ENCODE data around the gene C21orf58.

C21orf58 gene

GRCh38 chr21:46289655-46290179, 34.0 kb downstream of the C21orf58 start:
- no peak for DNase-seq

- no peak for DNase-seq
These were observed 36.1 kb downstream of the C21orf58 start for GRCh38 chr21:46287541-46287940.

- DNase-seq, result no peak
These were observed 37.0 kb downstream of the C21orf58 start for GRCh38 chr21:46286648-46287002.

- peak; percentile 80 for DNase-seq
These were observed 37.7 kb downstream of the C21orf58 start, which contains the start of gene YBEY for GRCh38 chr21:46285761-46286647. Gene YBEY, plus strand, starts transcription at chr21:46286342. Its CDS starts 572 bp downstream, at chr21:46286914.

GRCh38 chr21:46285206-46285661, 38.4 kb downstream of the C21orf58 start, which contains the start of gene MCM3AP:
Gene MCM3AP, minus strand, starts transcription at chr21:46285611. Its CDS starts 325 bp downstream, at chr21:46285286.
- DNase-seq, result no peak

- no peak for DNase-seq
These were observed 38.9 kb downstream of the C21orf58 start for GRCh38 chr21:46284733-46285132.

- DNase-seq, result no peak
These were observed 39.5 kb downstream of the C21orf58 start for GRCh38 chr21:46284077-46284644.

GRCh38 chr21:46274797-46275390, 48.8 kb downstream of the C21orf58 start:
- DNase-seq, result no peak

- DNase-seq, result no peak
These were observed 50.3 kb downstream of the C21orf58 start for GRCh38 chr21:46273341-46273740.

GRCh38 chr21:46269466-46269865, 54.2 kb downstream of the C21orf58 start:
- no peak for DNase-seq

- DNase-seq, result no peak
These were observed 55.3 kb downstream of the C21orf58 start for GRCh38 chr21:46268371-46268770.

GRCh38 chr21:46266946-46267345, 56.7 kb downstream of the C21orf58 start:
- DNase-seq, result no peak

GRCh38 chr21:46265736-46266525, 57.7 kb downstream of the C21orf58 start:
- no peak for DNase-seq

GRCh38 chr21:46264690-46265144, 59.0 kb downstream of the C21orf58 start:
- DNase-seq, result no peak

- no peak for DNase-seq
These were observed 59.5 kb downstream of the C21orf58 start for GRCh38 chr21:46264046-46264689.

- DNase-seq, result no peak
These were observed 67.1 kb downstream of the C21orf58 start for GRCh38 chr21:46256501-46256994.

- no peak for DNase-seq
These were observed 67.8 kb downstream of the C21orf58 start for GRCh38 chr21:46255758-46256337.

- no peak for DNase-seq
These were observed 68.5 kb downstream of the C21orf58 start for GRCh38 chr21:46255166-46255565.

- no peak for DNase-seq
These were observed 69.3 kb downstream of the C21orf58 start for GRCh38 chr21:46254208-46254975.

GRCh38 chr21:46253610-46254124, 70.0 kb downstream of the C21orf58 start:
- no peak for DNase-seq

Data from DMS79 treated with DMSO at 0.1 percent for 48 hours (cell line).